M059J (cell line): Measurements from ENCODE around the gene HSP90B1. TPM values are rescaled to one million over a fixed set of nuclear protein-coding genes. Genes with fewer than 3 reads are reported as not detected.

Source experiments
- DNase-seq: peaks from one replicate; pipeline ENCODE4 v3.0.0-alpha.2; 2012; ENCODE audit warnings: low read depth
- total RNA-seq: library from RNA; depleted of rRNA; stranded (reverse); fragments of >200 nt; shearing (Covaris generic); gene quantifications from 2 replicates; pipeline ENCODE4 v1.2.3, GENCODE V29; 2014; rRNA removed

HSP90B1 gene
- total RNA-seq = 763 and 1,048 TPM in 2 replicates

DNA sequence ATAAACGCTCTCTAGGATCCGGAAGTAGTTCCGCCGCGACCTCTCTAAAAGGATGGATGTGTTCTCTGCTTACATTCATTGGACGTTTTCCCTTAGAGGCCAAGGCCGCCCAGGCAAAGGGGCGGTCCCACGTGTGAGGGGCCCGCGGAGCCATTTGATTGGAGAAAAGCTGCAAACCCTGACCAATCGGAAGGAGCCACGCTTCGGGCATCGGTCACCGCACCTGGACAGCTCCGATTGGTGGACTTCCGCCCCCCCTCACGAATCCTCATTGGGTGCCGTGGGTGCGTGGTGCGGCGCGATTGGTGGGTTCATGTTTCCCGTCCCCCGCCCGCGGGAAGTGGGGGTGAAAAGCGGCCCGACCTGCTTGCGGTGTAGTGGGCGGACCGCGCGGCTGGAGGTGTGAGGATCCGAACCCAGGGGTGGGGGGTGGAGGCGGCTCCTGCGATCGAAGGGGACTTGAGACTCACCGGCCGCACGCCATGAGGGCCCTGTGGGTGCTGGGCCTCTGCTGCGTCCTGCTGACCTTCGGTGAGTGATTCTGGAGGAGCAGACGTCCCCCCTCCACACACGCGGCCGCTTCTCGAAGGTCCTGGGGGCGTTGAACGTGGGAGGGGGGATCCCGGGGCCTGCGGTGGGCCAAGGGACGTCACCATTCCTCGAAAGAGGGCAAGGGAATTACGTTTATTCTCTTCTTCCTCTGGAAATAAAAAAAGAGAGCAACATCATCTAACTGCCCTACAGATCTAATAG is at the start of gene HSP90B1:
HSP90B1 (plus strand) TSS at position 377 of the 753 bp plus-strand sequence; CDS start at position 483, 106 bp downstream.
- DNase-seq = peak; percentile 100

DNA sequence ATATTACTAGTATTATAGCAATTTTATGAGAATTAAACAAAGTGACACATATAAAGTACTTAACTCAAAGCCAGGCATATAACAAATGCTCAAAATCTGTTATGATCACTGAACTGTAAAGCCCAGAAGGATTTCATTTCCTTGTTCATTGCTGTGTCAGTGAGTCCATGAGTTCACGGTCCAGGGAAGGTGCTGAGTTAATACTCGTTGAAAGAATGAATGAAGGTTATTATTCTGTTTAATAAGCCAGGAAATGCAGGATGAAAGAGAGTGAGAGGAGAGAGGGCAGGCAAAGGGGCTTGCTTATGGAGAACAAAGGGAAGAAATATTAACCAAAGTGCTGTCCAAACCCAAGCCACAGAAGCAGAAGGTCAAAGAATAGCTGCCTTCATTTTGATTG is 48.9 kb upstream of the HSP90B1 start:
- DNase-seq = no peak

DNA sequence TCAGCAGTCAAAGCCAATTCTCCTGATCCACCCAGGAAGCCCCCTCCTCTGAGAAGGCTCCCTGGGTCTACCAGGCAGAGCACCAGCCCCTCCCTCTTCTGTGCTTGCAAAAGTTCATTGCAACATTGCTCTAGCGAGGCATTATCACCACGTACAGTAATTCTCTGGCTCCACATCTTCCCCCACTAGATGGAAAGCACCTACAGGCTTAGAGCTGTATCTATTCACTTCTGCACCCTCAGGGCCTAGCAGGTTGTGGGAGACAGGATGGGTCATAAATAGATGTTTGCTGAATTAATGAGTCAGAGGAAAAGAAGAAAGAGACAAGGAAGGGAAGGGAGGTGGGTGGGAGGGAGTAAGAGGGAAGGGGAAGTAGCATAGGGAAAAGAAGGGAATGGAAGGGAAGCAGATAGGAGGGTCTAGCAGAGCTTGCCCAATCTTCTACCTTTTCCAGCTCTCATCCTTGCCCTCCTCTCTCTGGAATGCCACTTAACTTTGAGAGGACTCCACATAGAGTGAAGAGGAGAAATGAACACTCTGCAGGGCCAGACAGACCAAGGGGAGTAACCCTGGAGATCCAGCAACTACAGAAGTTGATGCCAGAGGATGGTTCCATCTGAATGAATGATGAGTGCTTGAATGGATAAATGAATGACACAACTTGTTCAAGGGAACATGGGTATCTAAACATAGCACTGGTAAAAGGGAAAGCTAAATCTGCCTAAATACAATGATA is 47.2 kb upstream of the HSP90B1 start:
- no peak for DNase-seq

DNA sequence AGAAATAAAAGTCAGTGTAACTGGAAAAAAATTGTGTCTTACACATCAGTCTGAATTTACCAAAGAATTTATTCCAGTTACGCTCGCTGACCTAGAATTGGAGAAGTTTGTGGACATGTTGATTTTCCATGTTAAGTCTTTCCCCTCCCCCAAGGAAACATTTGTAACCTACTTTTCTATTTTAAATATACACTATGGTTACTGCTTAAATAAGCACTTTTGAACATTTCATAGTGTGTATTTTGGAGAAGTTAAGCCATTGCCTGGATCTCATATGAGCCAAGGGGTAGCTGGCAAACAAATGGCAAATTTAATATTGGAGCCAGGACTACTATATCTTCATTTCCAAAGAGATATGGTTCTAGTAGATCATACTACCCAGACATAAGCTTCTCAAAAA is 46.3 kb upstream of the HSP90B1 start:
- no peak for DNase-seq

DNA sequence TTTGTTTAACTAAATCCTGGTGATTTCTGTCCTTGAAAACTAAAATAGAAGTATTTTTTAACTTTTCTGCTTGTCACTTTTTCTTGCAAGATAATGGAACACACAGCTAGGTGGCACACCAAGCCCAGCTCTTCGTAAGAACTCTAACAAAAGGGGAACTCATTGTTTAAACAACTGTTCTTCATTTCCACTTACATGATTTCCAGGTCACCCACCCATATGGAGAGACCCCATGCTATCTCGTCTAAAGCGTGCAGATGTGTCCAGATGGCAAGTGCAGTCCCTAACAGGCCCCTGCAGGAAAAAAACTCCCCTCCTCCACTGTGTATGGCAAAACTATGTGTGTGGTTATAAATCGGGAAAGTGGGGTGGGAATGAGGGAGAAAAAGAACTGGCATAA is 45.9 kb upstream of the HSP90B1 start:
- peak; percentile 46 for DNase-seq

DNA sequence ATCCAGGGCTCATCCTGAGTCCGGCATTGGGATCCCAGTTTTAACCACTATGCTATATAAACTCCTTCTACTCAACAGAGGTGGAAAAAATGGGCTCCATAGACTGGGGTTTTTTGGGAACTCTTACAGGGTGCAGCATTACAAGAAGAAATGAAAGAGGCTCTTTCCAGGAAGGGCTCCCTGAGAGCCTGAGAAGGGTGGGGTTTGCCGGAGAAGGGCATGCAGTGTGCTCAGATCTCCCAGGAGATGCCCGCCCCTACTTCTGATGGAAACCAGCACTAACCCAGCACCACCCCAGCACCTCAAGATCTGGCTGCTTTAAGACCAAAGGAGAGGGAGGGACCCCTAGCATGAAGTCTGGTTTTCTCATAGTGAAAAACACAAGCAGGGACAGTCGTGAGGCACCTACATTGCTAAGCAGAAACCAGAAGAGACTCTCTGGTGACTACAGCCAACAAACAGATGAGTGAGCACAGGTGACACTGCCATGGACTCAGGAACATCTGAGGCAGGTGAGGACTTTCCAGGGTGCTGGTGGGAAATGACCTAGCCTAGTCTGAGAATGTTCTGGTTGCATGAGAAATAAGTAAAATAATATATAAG is 43.9 kb upstream of the HSP90B1 start:
- no peak for DNase-seq

DNA sequence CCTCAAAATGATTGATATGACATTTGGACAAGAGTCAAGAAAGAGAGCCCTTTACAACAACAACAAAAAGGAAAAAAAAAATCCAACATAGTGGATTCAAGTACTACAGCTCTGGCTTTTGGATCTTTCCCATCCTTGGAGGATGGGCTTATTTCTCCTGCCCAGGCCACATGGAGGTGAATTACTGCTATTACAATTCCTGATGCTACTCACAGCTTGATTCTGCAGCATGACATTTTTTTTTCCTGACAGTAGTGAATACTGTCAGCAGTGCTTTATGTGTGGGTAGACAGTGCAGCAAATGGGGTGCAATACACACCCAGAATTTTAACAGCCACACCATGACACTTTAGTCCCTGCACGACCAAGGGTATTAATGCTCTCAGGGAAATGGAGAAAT is 42.5 kb upstream of the HSP90B1 start:
- DNase-seq = peak; percentile 10

DNA sequence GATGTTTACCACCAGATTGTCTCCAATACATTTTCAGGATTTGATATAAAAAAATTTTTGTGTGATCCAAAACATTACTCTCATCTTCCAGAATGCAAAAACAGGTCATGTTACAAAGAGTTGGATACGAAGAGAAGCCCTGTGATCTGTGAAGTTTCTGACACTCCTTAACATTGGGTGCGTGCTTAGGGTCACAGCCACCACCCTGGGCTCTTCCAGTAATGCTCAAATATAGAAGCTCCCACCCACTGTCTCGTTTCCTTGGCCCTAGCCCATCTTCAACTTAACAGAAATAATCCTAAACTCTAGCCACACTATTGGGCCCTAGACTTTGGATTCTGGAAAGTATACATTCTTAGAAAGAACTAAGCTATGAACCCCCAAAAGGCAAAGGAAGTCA is 32.9 kb upstream of the HSP90B1 start:
- DNase-seq = no peak

DNA sequence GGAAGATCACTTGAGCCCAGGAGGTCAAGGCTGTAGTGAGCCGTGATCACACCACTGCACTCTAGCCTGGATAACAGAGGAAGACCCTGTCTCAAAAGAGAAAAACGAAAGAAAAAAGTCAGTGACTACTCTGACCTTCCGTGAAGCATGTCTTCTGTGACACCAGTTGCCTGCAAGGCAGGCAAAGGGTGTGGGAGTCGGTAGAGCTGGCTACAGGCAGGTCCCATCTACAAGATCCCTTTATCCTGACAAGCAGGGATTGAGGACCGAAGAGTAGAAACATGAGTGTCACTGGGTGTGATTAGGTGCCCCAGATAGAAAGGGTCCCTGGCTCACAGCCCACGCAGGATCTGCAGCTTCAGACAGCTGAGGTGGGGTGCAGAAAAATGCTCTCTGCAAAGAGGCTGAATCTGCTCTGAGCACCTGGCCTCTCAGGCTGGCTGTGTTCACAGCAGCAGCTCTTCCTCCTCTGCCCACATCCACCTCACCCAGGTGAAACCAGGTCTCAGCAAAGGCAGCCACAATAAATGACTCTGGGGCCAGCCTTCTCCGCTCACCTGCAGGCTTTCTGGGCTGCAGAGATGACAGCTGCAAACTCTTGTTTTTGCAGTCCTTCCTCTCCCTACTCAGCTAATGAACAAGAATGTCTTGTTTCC is 28.6 kb upstream of the HSP90B1 start:
- no peak for DNase-seq

DNA sequence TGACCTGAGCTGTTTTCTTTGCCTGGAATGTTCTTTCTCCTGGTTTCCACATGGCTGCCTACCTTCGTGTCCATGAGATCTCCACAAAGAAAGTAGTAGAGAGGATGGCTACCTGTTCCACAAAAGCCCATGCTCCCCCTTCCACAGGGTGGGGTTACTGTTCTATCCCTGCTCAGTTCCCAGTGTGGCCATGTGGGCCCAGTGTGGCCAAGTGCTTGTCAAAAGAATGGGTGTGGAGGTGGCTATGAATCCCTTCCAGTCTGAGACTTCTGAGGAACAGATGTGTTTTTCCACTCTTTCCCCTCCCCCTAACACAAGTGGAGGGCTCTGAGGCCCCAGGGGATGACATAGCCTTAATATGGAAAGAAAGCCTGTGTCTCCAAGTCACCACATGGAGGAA is 26.2 kb upstream of the HSP90B1 start:
- DNase-seq = no peak

DNA sequence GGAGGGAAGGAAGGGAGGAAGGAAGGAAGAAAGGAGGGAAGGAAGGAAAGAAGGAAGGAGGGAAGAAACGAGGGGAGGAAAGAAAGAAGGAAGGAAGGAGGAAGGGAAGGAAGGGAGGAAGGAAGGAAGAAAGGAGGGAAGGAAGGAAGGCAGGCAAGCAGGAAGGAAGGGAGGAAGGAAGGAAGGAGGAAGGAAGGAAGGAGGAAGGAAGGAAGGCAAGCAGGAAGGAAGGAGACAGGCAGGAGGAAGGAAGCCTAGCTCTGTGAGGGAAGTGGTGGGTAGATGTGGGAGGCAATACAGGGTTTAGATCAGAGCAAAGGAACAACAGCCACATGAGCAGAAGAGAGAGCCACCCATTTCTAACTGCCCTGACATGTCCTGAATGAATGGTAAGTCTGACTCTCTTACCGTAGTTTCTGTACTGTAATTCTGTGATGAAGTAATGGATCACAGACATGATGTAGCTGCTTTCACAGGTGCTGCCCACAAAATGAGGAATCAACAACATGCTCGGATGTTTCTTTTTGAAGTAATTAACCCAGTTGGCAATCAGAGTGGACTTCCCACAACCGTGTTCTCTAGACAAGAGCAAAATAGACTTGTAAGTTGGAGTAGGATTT is 24.4 kb upstream of the HSP90B1 start:
- no peak for DNase-seq

DNA sequence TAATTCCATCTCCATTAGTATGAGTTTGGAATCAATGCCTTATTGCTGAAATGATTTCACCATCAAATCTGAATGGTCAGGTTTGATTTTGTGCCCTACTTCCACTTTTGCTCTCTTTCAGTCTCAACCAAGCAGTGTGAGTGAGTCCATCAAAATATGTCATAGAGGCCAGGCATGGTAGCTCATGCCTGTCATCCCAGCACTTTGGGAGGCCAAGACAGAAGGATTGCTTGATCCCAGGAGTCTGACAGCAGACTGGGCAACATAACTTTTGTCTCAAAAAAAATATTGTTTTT is 22.0 kb upstream of the HSP90B1 start:
- DNase-seq = no peak

DNA sequence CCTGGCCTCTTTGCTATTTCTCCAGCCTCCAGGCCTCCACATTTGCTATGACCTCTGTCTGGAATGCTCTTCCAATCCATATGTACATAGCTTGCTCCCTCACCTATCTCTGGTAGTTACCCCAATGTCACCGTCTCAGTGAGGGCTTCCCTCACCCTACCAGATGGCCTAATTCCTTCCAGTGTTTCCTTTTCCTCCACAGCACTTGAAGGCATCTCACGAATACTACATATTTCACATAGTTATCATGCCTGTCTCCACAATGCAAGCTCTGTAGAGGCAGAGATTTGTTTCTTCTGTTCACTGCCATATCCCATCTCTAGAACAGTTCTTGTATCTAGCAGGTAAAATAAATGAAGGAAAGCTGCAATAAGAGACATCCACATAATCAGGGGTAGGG is 21.3 kb upstream of the HSP90B1 start:
- no peak for DNase-seq

DNA sequence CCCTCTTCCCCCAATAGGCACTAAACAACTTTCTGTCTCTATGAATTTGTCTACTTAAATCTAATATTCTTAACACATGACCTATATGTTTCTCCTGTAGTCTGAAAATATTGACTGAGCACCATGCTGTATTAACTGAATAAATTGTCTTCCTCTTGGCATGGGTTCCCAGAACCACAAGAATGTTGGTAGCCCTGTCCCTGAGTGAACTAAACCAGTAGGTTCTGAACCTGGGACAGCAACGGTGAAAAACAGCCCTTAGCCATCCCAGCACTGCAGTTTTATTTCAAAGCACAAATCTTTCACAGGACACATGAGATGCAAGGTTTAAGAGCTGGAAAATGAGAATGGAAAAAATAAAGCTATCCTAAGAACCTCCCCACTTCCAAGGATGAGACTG is 20.4 kb upstream of the HSP90B1 start:
- DNase-seq = peak; percentile 68

DNA sequence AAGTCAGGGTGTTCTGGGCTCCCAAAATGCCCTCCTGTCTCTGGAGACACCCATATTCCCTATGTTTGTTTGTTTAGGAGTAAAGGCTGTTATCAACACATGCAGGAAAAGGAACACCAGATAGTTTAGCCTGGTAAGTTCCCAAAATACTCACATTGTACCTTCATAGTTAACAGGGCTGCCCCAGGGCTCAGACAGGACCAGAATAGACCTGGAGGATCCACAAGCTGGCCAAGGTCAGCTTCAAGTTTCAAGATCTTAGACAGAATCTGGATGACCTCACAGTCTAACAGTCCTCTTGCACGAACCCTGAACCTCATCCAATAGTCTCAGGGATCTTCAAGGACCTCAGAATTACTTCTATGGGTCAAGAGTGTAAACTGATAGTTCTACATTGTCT is 18.1 kb upstream of the HSP90B1 start:
- DNase-seq = no peak

DNA sequence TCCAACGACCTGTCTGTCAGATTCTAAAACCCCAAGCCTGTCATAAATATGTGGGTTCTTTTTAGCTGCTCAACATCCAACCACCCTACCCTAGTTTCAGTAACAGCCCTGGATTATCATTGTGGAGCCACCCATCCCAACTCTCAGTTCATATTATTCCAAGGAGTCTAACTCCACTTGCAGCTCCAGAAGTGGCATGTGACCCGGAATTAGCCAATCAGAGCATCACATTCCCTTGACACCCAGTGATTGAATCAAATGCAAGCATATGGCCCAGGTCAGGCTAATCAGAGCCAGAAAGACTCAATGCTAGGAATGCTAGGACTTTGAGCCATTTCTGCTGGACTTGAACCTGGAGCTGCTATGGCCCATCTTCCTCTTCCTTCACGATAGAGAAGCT is 17.1 kb upstream of the HSP90B1 start:
- DNase-seq = no peak

DNA sequence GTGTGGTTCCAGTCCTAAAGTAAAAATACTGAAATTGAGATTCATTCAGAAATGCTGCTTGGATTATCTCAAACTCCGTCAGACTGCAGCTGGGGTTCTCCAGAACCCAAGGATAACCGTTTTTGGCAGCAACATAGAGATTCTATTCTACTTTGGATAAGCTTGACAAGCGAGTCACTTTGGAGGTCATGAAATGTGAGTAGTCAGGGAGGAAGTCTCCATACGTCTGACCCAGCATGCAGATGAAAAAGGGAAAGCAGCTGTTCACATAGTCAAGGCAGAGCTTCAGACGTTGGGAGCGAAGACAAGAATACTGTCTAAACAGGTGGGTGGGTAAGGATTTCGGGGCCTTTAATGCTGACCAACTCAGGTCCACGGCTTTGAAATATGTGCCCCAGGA is 14.9 kb upstream of the HSP90B1 start:
- DNase-seq = no peak

DNA sequence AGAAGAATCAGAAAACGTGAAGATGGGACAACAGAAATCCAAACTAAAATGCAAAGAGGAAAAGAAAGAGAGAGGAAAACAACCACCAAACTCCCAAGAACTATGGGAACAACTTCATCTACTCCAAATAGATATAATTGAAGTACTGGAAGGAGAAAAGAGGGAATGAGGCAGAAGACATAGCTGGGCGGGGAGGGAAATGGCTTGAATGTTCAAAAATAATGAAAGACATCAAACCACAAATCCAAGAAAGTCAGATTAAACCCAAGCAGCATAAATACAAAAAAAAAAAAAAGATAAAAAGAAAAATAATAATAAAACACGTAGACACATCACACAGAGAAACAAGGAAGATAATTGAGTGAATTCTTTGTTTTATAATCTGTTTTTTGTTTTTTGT is 12.3 kb upstream of the HSP90B1 start:
- no peak for DNase-seq

DNA sequence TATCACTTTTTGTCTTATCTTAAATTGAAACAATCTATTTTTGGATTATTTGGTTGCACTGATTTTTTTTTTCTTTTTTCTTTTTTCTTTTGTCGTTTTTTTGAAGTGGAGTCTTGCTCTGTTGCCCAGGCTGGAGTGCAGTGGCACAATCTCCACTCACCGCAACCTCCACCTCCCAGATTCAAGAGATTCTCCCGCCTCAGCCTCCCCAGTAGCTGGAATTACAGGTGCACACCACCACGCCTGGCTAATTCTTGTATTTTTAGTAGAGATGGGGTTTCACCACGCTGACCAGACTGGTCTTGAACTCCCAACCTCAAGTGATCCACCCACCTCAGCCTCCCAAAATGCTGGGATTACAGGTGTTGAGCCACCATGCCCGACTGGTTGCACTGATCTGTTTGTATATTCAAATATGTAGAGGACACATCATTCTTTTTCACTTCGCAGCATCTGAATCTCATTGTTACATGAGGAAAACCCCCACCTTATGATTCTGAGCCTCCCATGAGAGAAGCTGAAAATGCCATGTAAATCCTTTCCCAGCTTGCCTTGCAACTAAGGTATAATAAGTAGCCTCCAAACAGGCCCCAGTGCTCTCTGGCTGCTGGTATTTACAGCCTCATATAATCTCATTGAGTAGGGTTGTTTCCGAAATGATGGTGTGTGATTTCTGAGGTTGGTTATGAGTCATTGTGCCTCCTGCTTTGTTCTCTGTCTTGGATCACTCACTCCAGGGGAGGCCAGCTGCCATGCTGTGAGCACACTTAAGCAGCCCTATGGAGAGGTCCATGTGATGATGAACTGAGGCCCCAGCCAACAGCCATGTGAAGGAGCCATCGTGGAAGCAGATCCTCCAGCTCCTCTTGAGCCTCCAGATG is 5.2 kb upstream of the HSP90B1 start:
- peak; percentile 85 for DNase-seq

DNA sequence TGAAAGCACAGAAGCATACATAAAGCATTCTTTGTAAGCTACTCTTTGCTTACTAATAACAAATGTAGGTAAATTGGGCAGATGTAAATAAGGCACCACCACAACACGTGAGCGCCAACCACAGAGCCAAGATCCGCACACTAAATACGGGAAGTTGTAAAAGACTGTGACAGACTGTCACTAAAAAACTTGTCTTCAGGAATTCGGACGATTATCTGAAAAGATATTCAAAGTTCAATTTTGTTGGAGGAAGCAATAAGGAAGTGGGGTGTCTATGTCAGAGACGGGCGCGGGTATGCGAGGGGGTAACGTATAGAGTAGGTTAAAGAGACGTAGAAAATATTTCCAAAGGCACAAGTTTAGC is 1.5 kb upstream of the HSP90B1 start:
- DNase-seq = no peak
